MM.1S (cell line): ENCODE results near the gene SF3B2.

Experiments used
- DNase-seq: peaks from one replicate; pipeline ENCODE4 v3.0.0-alpha.2; 2015
- H2AFZ ChIP-seq: fragments of 300-600 bp; sonication (generic); 2 replicates; pipeline ENCODE4 v1.6.0; 2016; ENCODE audit warnings: antibody characterized with exemption, low read length
- H3F3A ChIP-seq: fragments of 300-600 bp; sonication (generic); 2 replicates; pipeline ENCODE4 v1.6.1; 2016; ENCODE audit warnings: mild to moderate bottlenecking, antibody characterized with exemption, low read length, moderate library complexity, mixed read lengths; ENCODE audit not compliant: insufficient read depth
- H3K27ac ChIP-seq: fragments of 300-600 bp; sonication (generic); 2 replicates; pipeline ENCODE4 v1.5.1; 2016; ENCODE audit warnings: mild to moderate bottlenecking, low read length
- H3K27me3 ChIP-seq: fragments of 300-600 bp; sonication (generic); replicated peaks from 2 replicates; pipeline ENCODE4 v1.6.0; 2016; ENCODE audit warnings: low read length; ENCODE audit not compliant: insufficient read depth
- H3K36me3 ChIP-seq: fragments of 300-600 bp; sonication (generic); replicated peaks from 2 replicates; pipeline ENCODE4 v1.6.1; 2016; ENCODE audit warnings: mild to moderate bottlenecking, low read length, mixed read lengths; ENCODE audit not compliant: insufficient read depth
- H3K4me1 ChIP-seq: fragments of 300-600 bp; sonication (generic); 2 replicates; pipeline ENCODE4 v1.6.1; 2016; ENCODE audit warnings: low read length, mixed read lengths
- H3K4me2 ChIP-seq: fragments of 300-600 bp; sonication (generic); 2 replicates; pipeline ENCODE4 v1.6.0; 2016; ENCODE audit warnings: low read depth, low read length
- H3K4me3 ChIP-seq: fragments of 300-600 bp; sonication (generic); 2 replicates; pipeline ENCODE4 v1.5.1; 2016; ENCODE audit warnings: low read length, mixed read lengths
- H3K79me2 ChIP-seq: fragments of 300-600 bp; sonication (generic); 2 replicates; pipeline ENCODE4 v1.6.1; 2016; ENCODE audit warnings: mixed run types, low read length, mixed read lengths
- H3K9ac ChIP-seq: fragments of 300-600 bp; sonication (generic); 2 replicates; pipeline ENCODE4 v1.6.1; 2016; ENCODE audit warnings: low read length, mixed read lengths
- H3K9me2 ChIP-seq: fragments of 300-600 bp; sonication (generic); replicated peaks from 2 replicates; pipeline ENCODE4 v1.6.1; 2016; ENCODE audit warnings: mild to moderate bottlenecking, low read length, mixed read lengths; ENCODE audit not compliant: insufficient read depth
- H3K9me3 ChIP-seq: fragments of 300-600 bp; sonication (generic); replicated peaks from 2 replicates; pipeline ENCODE4 v1.6.1; 2016; ENCODE audit warnings: mild to moderate bottlenecking, low read length, mixed read lengths; ENCODE audit not compliant: insufficient read depth
- H4K20me1 ChIP-seq: fragments of 300-600 bp; sonication (generic); 2 replicates; pipeline ENCODE4 v1.6.1; 2016; ENCODE audit warnings: mild to moderate bottlenecking, low read length, moderate library complexity, mixed read lengths; ENCODE audit not compliant: insufficient read depth
- CTCF ChIP-seq: fragments of 300-600 bp; sonication (generic); IDR thresholded peaks from 2 replicates; pipeline ENCODE4 v1.5.1; 2016; ENCODE audit warnings: antibody characterized with exemption, low read length, mixed read lengths
- EZH2 ChIP-seq: fragments of 300-600 bp; sonication (generic); optimal IDR thresholded peaks from 2 replicates; pipeline ENCODE3; 2017; ENCODE audit warnings: low read depth, mild to moderate bottlenecking, antibody characterized with exemption, low read length, mixed read lengths
- EZH2phosphoT487 ChIP-seq: fragments of 300-600 bp; sonication (generic); IDR thresholded peaks from 2 replicates; pipeline ENCODE4 v1.6.1; 2018; ENCODE audit warnings: antibody characterized with exemption, low read length

The SF3B2 gene

GRCh38 chr11:66032957-66033735, 19.0 kb upstream of the SF3B2 start:
- Histone ChIP-seq H3K9ac (no peak overlapping the region), H3K4me3 (no peak overlapping the region), H2AFZ (no peak overlapping the region), H3K27me3 (no peaks in the 10 kb centered on the region), H3F3A (no peaks in the 10 kb centered on the region), H3K9me2 (no peaks in the 10 kb centered on the region), H3K79me2 (no peaks in the 10 kb centered on the region), H3K36me3 (no peaks in the 10 kb centered on the region), H3K9me3 (no peaks in the 10 kb centered on the region), H3K4me1 (peaks cover 2% of the 10 kb centered on the region), H4K20me1 (no peaks in the 10 kb centered on the region), H3K27ac (no peak overlapping the region), H3K4me2 (no peak overlapping the region)
- no peak for TF ChIP-seq EZH2phosphoT487
- no peak for TF ChIP-seq CTCF
- TF ChIP-seq EZH2, result no peak
- peak; percentile 21 for DNase-seq

GRCh38 chr11:66035653-66036333, 16.4 kb upstream of the SF3B2 start:
- Histone ChIP-seq H3F3A (no peaks in the 10 kb centered on the region), H3K36me3 (no peaks in the 10 kb centered on the region), H3K9me3 (no peaks in the 10 kb centered on the region), H4K20me1 (no peaks in the 10 kb centered on the region), H2AFZ (no peak overlapping the region), H3K27me3 (no peaks in the 10 kb centered on the region), H3K4me3 (no peak overlapping the region), H3K79me2 (no peaks in the 10 kb centered on the region), H3K4me2 (no peak overlapping the region), H3K9ac (no peak overlapping the region), H3K9me2 (no peaks in the 10 kb centered on the region), H3K4me1 (no peaks in the 10 kb centered on the region), H3K27ac (no peak overlapping the region)
- TF ChIP-seq EZH2, result no peak
- TF ChIP-seq EZH2phosphoT487, result no peak
- TF ChIP-seq CTCF, result no peak
- no peak for DNase-seq

GRCh38 chr11:66036334-66036710, 15.8 kb upstream of the SF3B2 start:
- H2AFZ ChIP-seq, result no peak overlapping the region
- no peak overlapping the region for H3K27ac ChIP-seq
- no peak for DNase-seq
- no peak overlapping the region for H3K9ac ChIP-seq
- no peaks in the 10 kb centered on the region for H3F3A ChIP-seq
- TF ChIP-seq CTCF (no peak), EZH2 (no peak)
- H3K4me1 ChIP-seq, result no peaks in the 10 kb centered on the region
- no peaks in the 10 kb centered on the region for H3K27me3 ChIP-seq
- H3K36me3 ChIP-seq, result no peaks in the 10 kb centered on the region
- H3K9me2 ChIP-seq, result no peaks in the 10 kb centered on the region
- no peaks in the 10 kb centered on the region for H3K9me3 ChIP-seq
- no peak overlapping the region for H3K4me2 ChIP-seq
- H3K79me2 ChIP-seq, result no peaks in the 10 kb centered on the region
- H4K20me1 ChIP-seq, result no peaks in the 10 kb centered on the region
- no peak overlapping the region for H3K4me3 ChIP-seq
